GM12801 (cell line): ENCODE data around the gene RXRB.

Experiments
- TF ChIP-seq, protein P1 (sequence below): IDR thresholded peaks from one replicate; pipeline ENCODE4 v1.5.1; 2011; ENCODE audit warnings: control low read depth; ENCODE audit not compliant: insufficient read length; ENCODE audit errors: extremely low read depth

The RXRB gene

GRCh38 chr6:33174784-33175183 lies 25.7 kb downstream of the RXRB start:
- TF ChIP-seq, protein P1, sequence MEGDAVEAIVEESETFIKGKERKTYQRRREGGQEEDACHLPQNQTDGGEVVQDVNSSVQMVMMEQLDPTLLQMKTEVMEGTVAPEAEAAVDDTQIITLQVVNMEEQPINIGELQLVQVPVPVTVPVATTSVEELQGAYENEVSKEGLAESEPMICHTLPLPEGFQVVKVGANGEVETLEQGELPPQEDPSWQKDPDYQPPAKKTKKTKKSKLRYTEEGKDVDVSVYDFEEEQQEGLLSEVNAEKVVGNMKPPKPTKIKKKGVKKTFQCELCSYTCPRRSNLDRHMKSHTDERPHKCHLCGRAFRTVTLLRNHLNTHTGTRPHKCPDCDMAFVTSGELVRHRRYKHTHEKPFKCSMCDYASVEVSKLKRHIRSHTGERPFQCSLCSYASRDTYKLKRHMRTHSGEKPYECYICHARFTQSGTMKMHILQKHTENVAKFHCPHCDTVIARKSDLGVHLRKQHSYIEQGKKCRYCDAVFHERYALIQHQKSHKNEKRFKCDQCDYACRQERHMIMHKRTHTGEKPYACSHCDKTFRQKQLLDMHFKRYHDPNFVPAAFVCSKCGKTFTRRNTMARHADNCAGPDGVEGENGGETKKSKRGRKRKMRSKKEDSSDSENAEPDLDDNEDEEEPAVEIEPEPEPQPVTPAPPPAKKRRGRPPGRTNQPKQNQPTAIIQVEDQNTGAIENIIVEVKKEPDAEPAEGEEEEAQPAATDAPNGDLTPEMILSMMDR = no peak

GRCh38 chr6:33173535-33174180 lies 26.8 kb downstream of the RXRB start:
- TF ChIP-seq, protein P1 = no peak

GRCh38 chr6:33172688-33173534 lies 27.6 kb downstream of the RXRB start:
- TF ChIP-seq, protein P1 = no peak

- TF ChIP-seq, protein P1 = no peak
Measured at GRCh38 chr6:33171880-33172687, 28.4 kb downstream of the RXRB start.

GRCh38 chr6:33171016-33171879 lies 29.2 kb downstream of the RXRB start:
- TF ChIP-seq, protein P1 = no peak

DNA sequence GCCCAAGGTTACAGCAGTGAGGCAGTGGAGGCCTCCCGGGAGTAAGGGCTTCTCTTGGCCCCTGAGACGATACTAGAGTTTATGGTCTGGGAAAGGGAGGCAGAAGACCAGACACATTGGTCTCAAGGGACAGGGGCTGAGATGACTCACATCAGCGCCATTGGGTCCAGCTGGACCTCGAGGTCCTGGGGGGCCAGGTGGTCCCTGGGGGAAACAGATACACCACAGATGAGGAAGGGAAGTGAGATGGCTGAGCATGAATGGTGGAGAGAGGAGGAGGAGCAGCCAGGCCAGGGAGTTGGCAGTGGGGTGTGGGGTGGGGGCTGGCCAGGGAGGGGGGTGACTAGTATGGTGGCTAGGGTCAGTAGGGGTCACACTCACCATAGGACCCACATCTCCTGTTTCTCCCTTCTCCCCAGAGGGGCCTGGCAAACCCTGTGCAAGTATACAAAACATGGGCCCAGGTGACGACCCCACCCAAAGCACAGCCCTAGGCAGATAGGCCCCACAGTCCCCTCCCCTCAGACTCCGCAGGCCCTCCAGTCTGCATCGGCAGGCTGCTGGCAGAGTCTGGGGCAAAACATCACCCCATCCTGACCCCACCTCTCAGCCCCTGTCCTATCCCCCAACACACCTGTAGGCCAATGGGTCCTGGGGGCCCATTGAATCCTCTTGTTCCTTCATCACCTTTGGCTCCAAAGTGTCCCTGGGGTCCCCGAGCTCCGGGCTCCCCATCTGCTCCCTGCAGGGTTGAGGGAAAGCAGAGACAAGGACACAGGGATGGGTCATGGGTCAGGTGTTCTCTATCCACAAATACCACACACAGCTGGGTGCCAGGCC lies 30.1 kb downstream of the RXRB start:
- TF ChIP-seq, protein P1 = no peak
